Neural crest cell (in vitro differentiated cells): ENCODE results near the gene GCHFR. TPM values are rescaled to one million over a fixed set of nuclear protein-coding genes. Genes with fewer than 3 reads are reported as not detected.
A peak's percentile ranks its signal among the peaks of the same experiment; 100 is the strongest.

Experiments
- DNase-seq: peaks from one replicate; pipeline ENCODE4 v3.0.0; 2021; ENCODE audit warnings: low read depth, mixed read lengths, low spot score
- H3K27ac Mint-ChIP-seq: one replicate; pipeline ENCODE4 v1.8.0; 2021; ENCODE audit warnings: mild to moderate bottlenecking, mixed read lengths; ENCODE audit not compliant: unreplicated experiment
- H3K27me3 Mint-ChIP-seq: 2 replicates; pipeline ENCODE4 v1.8.0; 2021; ENCODE audit warnings: low read depth, mild to moderate bottlenecking, mixed read lengths
- H3K36me3 Mint-ChIP-seq: 2 replicates; pipeline ENCODE4 v1.8.0; 2021; ENCODE audit warnings: low read depth, mild to moderate bottlenecking, mixed read lengths
- H3K4me1 Mint-ChIP-seq: 2 replicates; pipeline ENCODE4 v1.8.0; 2021; ENCODE audit warnings: mixed read lengths
- H3K4me3 Mint-ChIP-seq: one replicate; pipeline ENCODE4 v1.8.0; 2021; ENCODE audit warnings: mild to moderate bottlenecking, mixed read lengths
- H3K9me3 Mint-ChIP-seq: 2 replicates; pipeline ENCODE4 v1.8.0; 2021; ENCODE audit warnings: mixed read lengths
- total RNA-seq: library from RNA; stranded (reverse); gene quantifications from 2 replicates; pipeline ENCODE4 v1.2.1, GENCODE V29; 2021
- TF ChIP-seq, protein P1 (sequence below): fragments of 200-600 bp; sonication (generic); conservative IDR thresholded peaks from 2 replicates; pipeline ENCODE4 v1.5.0; 2021; ENCODE audit warnings: antibody characterized with exemption, mild to moderate bottlenecking

GCHFR gene
- total RNA-seq, 1 donor from 2014 or later, result 9.1 TPM

DNA sequence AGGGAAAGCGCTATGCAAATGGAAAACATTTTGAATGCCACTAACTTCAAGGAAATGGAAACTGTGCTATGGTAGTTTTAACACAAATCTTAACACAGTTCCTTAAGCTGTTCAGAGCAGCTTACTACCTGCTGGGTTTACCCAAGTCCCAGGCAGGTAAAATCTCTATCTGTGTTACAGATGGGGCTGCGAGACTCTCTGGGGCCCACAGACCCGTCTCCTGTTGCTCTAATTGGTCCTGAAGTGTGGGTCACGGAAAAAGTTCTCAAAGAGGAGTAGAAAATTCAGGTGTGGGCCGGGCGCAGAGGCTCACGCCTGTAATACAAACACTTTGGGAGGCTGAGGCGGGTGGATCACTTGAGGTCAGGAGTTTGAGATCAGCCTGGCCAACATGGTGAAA lies 26.1 kb downstream of the GCHFR start:
- peaks cover 3% of the 10 kb centered on the region for H3K4me1 Mint-ChIP-seq
- no peaks in the 10 kb centered on the region for H3K9me3 Mint-ChIP-seq
- H3K36me3 Mint-ChIP-seq, result peaks cover 2% of the 10 kb centered on the region
- H3K27ac Mint-ChIP-seq, result no peak overlapping the region
- DNase-seq, result no peak
- TF ChIP-seq, protein P1, sequence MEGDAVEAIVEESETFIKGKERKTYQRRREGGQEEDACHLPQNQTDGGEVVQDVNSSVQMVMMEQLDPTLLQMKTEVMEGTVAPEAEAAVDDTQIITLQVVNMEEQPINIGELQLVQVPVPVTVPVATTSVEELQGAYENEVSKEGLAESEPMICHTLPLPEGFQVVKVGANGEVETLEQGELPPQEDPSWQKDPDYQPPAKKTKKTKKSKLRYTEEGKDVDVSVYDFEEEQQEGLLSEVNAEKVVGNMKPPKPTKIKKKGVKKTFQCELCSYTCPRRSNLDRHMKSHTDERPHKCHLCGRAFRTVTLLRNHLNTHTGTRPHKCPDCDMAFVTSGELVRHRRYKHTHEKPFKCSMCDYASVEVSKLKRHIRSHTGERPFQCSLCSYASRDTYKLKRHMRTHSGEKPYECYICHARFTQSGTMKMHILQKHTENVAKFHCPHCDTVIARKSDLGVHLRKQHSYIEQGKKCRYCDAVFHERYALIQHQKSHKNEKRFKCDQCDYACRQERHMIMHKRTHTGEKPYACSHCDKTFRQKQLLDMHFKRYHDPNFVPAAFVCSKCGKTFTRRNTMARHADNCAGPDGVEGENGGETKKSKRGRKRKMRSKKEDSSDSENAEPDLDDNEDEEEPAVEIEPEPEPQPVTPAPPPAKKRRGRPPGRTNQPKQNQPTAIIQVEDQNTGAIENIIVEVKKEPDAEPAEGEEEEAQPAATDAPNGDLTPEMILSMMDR, result no peak
- no peak overlapping the region for H3K4me3 Mint-ChIP-seq
- H3K27me3 Mint-ChIP-seq, result no peaks in the 10 kb centered on the region

DNA sequence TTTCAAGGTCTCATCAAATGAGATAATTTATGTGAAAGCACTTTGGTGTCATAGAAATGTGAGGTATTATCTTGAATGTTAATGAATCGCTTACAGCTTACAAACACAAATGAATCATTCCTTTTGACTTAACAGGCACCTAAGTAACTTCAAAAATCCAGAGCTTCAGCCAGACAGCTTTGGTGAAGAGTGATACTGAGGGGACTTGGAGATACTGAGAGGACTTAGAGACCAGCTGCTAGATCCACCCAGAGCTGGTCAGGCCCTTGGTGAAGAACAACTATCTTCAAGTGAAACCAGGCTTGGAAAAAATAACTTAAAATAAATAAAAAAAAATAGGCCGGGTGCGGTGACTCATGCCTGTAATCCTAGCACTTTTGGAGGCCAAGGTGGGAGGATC lies 26.9 kb downstream of the GCHFR start:
- no peaks in the 10 kb centered on the region for H3K27me3 Mint-ChIP-seq
- no peak overlapping the region for H3K27ac Mint-ChIP-seq
- peaks cover 3% of the 10 kb centered on the region for H3K4me1 Mint-ChIP-seq
- H3K9me3 Mint-ChIP-seq, result no peaks in the 10 kb centered on the region
- no peak overlapping the region for H3K4me3 Mint-ChIP-seq
- no peak for DNase-seq
- TF ChIP-seq, protein P1, result no peak
- peaks cover 2% of the 10 kb centered on the region for H3K36me3 Mint-ChIP-seq

DNA sequence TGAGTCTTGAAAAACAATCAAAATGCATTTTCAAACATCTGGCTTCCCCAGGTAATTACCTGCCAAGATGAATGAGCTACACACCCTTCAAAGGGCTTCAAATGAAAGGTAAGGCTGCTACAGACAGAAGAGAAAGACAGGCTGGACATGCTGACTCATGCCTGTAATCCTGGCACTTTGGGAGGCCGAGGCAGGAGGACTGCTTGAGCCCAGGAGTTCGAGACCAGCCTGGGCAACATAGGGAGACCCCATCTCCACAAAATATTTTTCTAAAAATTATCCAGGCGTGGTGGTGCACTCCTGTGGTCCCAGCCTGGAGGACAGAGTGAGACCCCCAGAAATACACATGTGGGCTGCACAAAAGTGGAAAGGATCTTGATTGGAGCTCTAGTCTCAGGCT lies 28.5 kb downstream of the GCHFR start:
- peaks cover 2% of the 10 kb centered on the region for H3K36me3 Mint-ChIP-seq
- no peak overlapping the region for H3K4me3 Mint-ChIP-seq
- no peaks in the 10 kb centered on the region for H3K27me3 Mint-ChIP-seq
- H3K4me1 Mint-ChIP-seq, result peaks cover 8% of the 10 kb centered on the region
- no peak overlapping the region for H3K27ac Mint-ChIP-seq
- H3K9me3 Mint-ChIP-seq, result no peaks in the 10 kb centered on the region
- no peak for DNase-seq
- TF ChIP-seq, protein P1, result no peak

DNA sequence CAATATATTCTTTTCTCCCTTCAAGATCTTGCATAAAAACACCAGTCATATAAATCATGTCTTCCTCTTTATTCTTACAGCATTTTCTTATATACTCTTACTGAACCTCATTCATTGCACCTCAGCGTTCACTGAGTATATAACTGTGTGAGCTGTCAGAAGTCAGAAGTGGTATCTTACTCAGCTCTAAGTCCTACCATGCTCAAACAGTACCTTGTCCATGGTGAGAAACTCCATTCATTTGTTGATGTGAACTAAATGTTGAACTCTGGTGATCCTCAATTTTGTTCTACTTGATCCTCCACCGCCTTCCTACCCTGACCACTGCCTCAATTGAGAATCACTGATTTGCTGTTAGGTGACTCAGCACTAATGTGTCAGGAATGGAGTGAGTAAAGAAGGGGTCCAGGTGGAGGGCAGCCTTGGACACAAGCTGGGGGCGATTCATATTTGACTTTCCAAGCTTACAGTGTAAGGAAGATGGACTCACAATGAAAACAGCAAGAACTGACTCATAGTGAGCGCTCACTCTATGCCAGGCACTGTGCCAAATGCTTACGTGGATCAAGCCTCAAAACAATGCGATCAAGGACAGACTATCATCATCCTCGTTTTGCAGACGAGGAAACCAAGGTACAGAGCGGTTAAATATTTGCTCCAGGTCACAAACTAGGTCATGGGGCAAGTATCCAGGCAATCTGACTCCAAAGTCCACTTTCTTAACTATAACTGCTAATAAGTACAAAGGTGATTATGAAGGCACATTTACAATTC lies 29.5 kb downstream of the GCHFR start:
- Mint-ChIP-seq H3K4me3 (no peak overlapping the region), H3K9me3 (no peaks in the 10 kb centered on the region), H3K27me3 (no peaks in the 10 kb centered on the region), H3K27ac (no peak overlapping the region), H3K4me1 (peaks cover 14% of the 10 kb centered on the region), H3K36me3 (peaks cover 2% of the 10 kb centered on the region)
- TF ChIP-seq, protein P1, result no peak
- DNase-seq, result no peak

DNA sequence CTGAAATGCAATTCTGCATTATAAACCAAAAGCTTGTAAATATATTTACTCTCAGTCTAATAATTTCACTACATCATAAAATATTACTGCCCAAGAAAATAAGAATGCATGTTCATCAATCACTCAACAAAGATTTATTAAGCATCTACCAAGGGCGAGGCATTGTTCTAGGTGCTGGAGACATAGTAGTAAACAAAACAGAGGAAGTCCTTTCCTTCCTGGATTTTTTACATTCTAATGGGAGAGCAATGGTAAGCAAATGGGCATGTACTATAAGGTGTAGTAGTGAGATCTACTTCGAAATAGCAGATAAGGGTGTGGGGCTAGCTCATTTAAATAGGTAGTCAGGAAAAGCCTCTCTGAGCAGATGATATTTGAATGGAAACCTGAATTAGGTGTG lies 32.2 kb downstream of the GCHFR start:
- TF ChIP-seq, protein P1, result no peak
- H3K27me3 Mint-ChIP-seq, result no peaks in the 10 kb centered on the region
- peak overlapping the region; percentile 41 for H3K27ac Mint-ChIP-seq
- no peaks in the 10 kb centered on the region for H3K9me3 Mint-ChIP-seq
- peaks cover 2% of the 10 kb centered on the region for H3K36me3 Mint-ChIP-seq
- H3K4me3 Mint-ChIP-seq, result no peak overlapping the region
- H3K4me1 Mint-ChIP-seq, result peaks cover 25% of the 10 kb centered on the region
- DNase-seq, result no peak
